Activated CD4-positive, alpha-beta T cell treated with anti-CD3 and anti-CD28 coated beads for 36 hours (primary cell): ENCODE measurements around the gene RBMS3. TPM values are rescaled to one million over a fixed set of nuclear protein-coding genes. Genes with fewer than 3 reads are reported as not detected.
"Not testable (repeated sequence)": the region's sequence is repeated elsewhere in the genome, so short reads cannot be mapped to it uniquely, and the experiment has no call there.

Source experiments
- ATAC-seq: fragments of 200-7000 bp; cut with Tn5 transposase; one replicate; pipeline ENCODE4 v1.10.0; 2021; ENCODE audit warnings: mild to moderate bottlenecking, moderate library complexity
- CTCF ChIA-PET: fragments of 350-600 bp; sonication (Branson Sonifier 250); formaldehyde crosslinking; loops from one replicate; lab custom pipeline; 2021; ENCODE audit warnings: antibody characterized with exemption; lab: Charles Lee
- POLR2A ChIA-PET: fragments of 350-600 bp; sonication (Branson Sonifier 250); formaldehyde crosslinking; loops from one replicate; lab custom pipeline; 2021; ENCODE audit warnings: antibody characterized with exemption, inconsistent platforms; lab: Charles Lee
- DNase-seq: peaks from one replicate; pipeline ENCODE4 v3.0.0-alpha.2; 2020
- H3K27ac Mint-ChIP-seq: one replicate; pipeline ENCODE4 v1.8.0; 2021; ENCODE audit warnings: mixed read lengths
- H3K27me3 Mint-ChIP-seq: one replicate; pipeline ENCODE4 v1.8.0; 2021; ENCODE audit warnings: mixed read lengths
- H3K36me3 Mint-ChIP-seq: one replicate; pipeline ENCODE4 v1.8.0; 2021; ENCODE audit warnings: low read depth, mixed read lengths
- H3K4me1 Mint-ChIP-seq: one replicate; pipeline ENCODE4 v1.8.0; 2021; ENCODE audit warnings: mixed read lengths
- H3K4me3 Mint-ChIP-seq: one replicate; pipeline ENCODE4 v1.8.0; 2021; ENCODE audit warnings: mild to moderate bottlenecking, moderate library complexity, mixed read lengths
- H3K9me3 Mint-ChIP-seq: one replicate; pipeline ENCODE4 v1.8.0; 2021; ENCODE audit warnings: low read depth, mixed read lengths
- intact Hi-C, 2 experiments: fragments of 100-400 bp; cut with DNase I in 1 of 2; cut with micrococcal nuclease in 1 of 2; formaldehyde crosslinking; loops; one replicate each; pipeline versions ENCODE4 v1.14.2 to v1.15.1; 2022 to 2024; cut with DNase I, micrococcal nuclease
- total RNA-seq, 2 experiments: library from RNA; stranded (reverse); gene quantifications; one replicate each; pipeline ENCODE4 v1.2.3, GENCODE V29; 2021

The RBMS3 gene
- total RNA-seq: 1 to 10 TPM; 1.5 to 2.0 TPM

GRCh38 chr3:29280404-29281093 is at the start of gene RBMS3:
Gene RBMS3 (plus strand): TSS chr3:29281071.
- peak within 1 kb of the TSS; percentile 73 for H3K27ac Mint-ChIP-seq
- ATAC-seq (peak; percentile 14), DNase-seq (peak; percentile 48)
- no peaks in the 10 kb centered on the region for H3K9me3 Mint-ChIP-seq
- ChIA-PET POLR2A (no interaction called here), CTCF (no interaction called here)
- no peaks in the 10 kb centered on the region for H3K36me3 Mint-ChIP-seq
- H3K4me3 Mint-ChIP-seq: peak within 1 kb of the TSS; percentile 70
- peaks cover 13% of the 10 kb centered on the region for H3K27me3 Mint-ChIP-seq
- intact Hi-C loops: loop anchor here in 1 of 2 experiments (2.0 to 5.0 kb wide), 3 partner anchors 96 to 440 kb away; no protein-coding TSS in a partner anchor
- H3K4me1 Mint-ChIP-seq: peaks cover 35% of the 10 kb centered on the region

GRCh38 chr3:29233126-29233525 is 47.7 kb upstream of the RBMS3 start:
- H3K4me3 Mint-ChIP-seq, ATAC-seq, DNase-seq, H3K27me3 Mint-ChIP-seq, H3K9me3 Mint-ChIP-seq, H3K4me1 Mint-ChIP-seq, H3K27ac Mint-ChIP-seq, POLR2A ChIA-PET, intact Hi-C loops, H3K36me3 Mint-ChIP-seq: not testable (repeated sequence)
- CTCF ChIA-PET: interaction anchor here (0.7 kb wide), 1 partner anchor 13 kb away, joined by 4 read pairs; no protein-coding TSS in a partner anchor

- H3K9me3 Mint-ChIP-seq: no peaks in the 10 kb centered on the region
- POLR2A ChIA-PET: no interaction called here
Measured at GRCh38 chr3:29236146-29236840, 44.6 kb upstream of the RBMS3 start.

GRCh38 chr3:29239376-29239775 is 41.5 kb upstream of the RBMS3 start:
- DNase-seq (no peak), ATAC-seq (no peak)
- intact Hi-C loops: no loop called here
- H3K4me1 Mint-ChIP-seq: no peaks in the 10 kb centered on the region
- peaks cover 2% of the 10 kb centered on the region for H3K27me3 Mint-ChIP-seq
- no peaks in the 10 kb centered on the region for H3K9me3 Mint-ChIP-seq
- H3K27ac Mint-ChIP-seq: no peak overlapping the region
- POLR2A ChIA-PET: no interaction called here
- CTCF ChIA-PET: no interaction called here
- H3K36me3 Mint-ChIP-seq: no peaks in the 10 kb centered on the region
- no peak overlapping the region for H3K4me3 Mint-ChIP-seq

More at GRCh38 chr3:29236146-29236840, 44.6 kb upstream of the RBMS3 start:
- CTCF ChIA-PET: no interaction called here
- H3K4me3 Mint-ChIP-seq: no peak overlapping the region
- H3K4me1 Mint-ChIP-seq: no peaks in the 10 kb centered on the region
- no peak overlapping the region for H3K27ac Mint-ChIP-seq
- intact Hi-C loops: no loop called here
- DNase-seq (no peak), ATAC-seq (no peak)
- H3K27me3 Mint-ChIP-seq: peaks cover 2% of the 10 kb centered on the region
- H3K36me3 Mint-ChIP-seq: no peaks in the 10 kb centered on the region

GRCh38 chr3:29240248-29240647 is 40.6 kb upstream of the RBMS3 start:
- ATAC-seq (no peak), DNase-seq (no peak)
- Mint-ChIP-seq H3K9me3 (no peaks in the 10 kb centered on the region), H3K4me3 (no peak overlapping the region), H3K4me1 (no peaks in the 10 kb centered on the region), H3K27ac (no peak overlapping the region), H3K36me3 (no peaks in the 10 kb centered on the region), H3K27me3 (peaks cover 2% of the 10 kb centered on the region)
- intact Hi-C loops: no loop called here
- ChIA-PET CTCF (interaction anchor here (0.7 kb wide), 1 partner anchor 324 kb away, joined by 3 read pairs; no protein-coding TSS in a partner anchor), POLR2A (no interaction called here)

- no peaks in the 10 kb centered on the region for H3K4me1 Mint-ChIP-seq
- no peaks in the 10 kb centered on the region for H3K36me3 Mint-ChIP-seq
- no peak overlapping the region for H3K27ac Mint-ChIP-seq
- no peak for ATAC-seq
- intact Hi-C loops: no loop called here
- no peak overlapping the region for H3K4me3 Mint-ChIP-seq
- peaks cover 2% of the 10 kb centered on the region for H3K27me3 Mint-ChIP-seq
- no peaks in the 10 kb centered on the region for H3K9me3 Mint-ChIP-seq
- no peak for DNase-seq
- ChIA-PET CTCF (no interaction called here), POLR2A (no interaction called here)
Measured at GRCh38 chr3:29240887-29241286, 40.0 kb upstream of the RBMS3 start.

GRCh38 chr3:29241855-29242254 is 39.0 kb upstream of the RBMS3 start:
- peaks cover 2% of the 10 kb centered on the region for H3K27me3 Mint-ChIP-seq
- ATAC-seq: no peak
- POLR2A ChIA-PET: no interaction called here
- no peaks in the 10 kb centered on the region for H3K36me3 Mint-ChIP-seq
- H3K9me3 Mint-ChIP-seq: no peaks in the 10 kb centered on the region
- intact Hi-C loops: no loop called here
- CTCF ChIA-PET: interaction anchor here (0.7 kb wide), 1 partner anchor 105 kb away, joined by 3 read pairs; no protein-coding TSS in a partner anchor
- no peak overlapping the region for H3K27ac Mint-ChIP-seq
- no peak overlapping the region for H3K4me3 Mint-ChIP-seq
- DNase-seq: no peak
- H3K4me1 Mint-ChIP-seq: no peaks in the 10 kb centered on the region

GRCh38 chr3:29242296-29242695 is 38.6 kb upstream of the RBMS3 start:
- ATAC-seq: no peak
- H3K9me3 Mint-ChIP-seq: no peaks in the 10 kb centered on the region
- H3K27ac Mint-ChIP-seq: no peak overlapping the region
- ChIA-PET POLR2A (no interaction called here), CTCF (interaction anchor here (0.7 kb wide), 1 partner anchor 106 kb away, joined by 3 read pairs; no protein-coding TSS in a partner anchor)
- H3K4me1 Mint-ChIP-seq: no peaks in the 10 kb centered on the region
- DNase-seq: no peak
- H3K36me3 Mint-ChIP-seq: no peaks in the 10 kb centered on the region
- intact Hi-C loops: no loop called here
- peaks cover 2% of the 10 kb centered on the region for H3K27me3 Mint-ChIP-seq
- no peak overlapping the region for H3K4me3 Mint-ChIP-seq

GRCh38 chr3:29245441-29245840 is 35.4 kb upstream of the RBMS3 start:
- no peak overlapping the region for H3K4me3 Mint-ChIP-seq
- CTCF ChIA-PET: interaction anchor here (0.6 kb wide), 1 partner anchor 55 kb away, joined by 3 read pairs; no protein-coding TSS in a partner anchor
- peak; percentile 39 for ATAC-seq

GRCh38 chr3:29247088-29247745 is 33.7 kb upstream of the RBMS3 start:
- Mint-ChIP-seq H3K4me3 (no peak overlapping the region), H3K36me3 (no peaks in the 10 kb centered on the region), H3K9me3 (no peaks in the 10 kb centered on the region), H3K27ac (no peak overlapping the region), H3K27me3 (peaks cover 2% of the 10 kb centered on the region), H3K4me1 (no peaks in the 10 kb centered on the region)
- ChIA-PET POLR2A (no interaction called here), CTCF (no interaction called here)
- ATAC-seq (no peak), DNase-seq (no peak)
- intact Hi-C loops: no loop called here

More at GRCh38 chr3:29245441-29245840, 35.4 kb upstream of the RBMS3 start:
- H3K27ac Mint-ChIP-seq: no peak overlapping the region
- H3K36me3 Mint-ChIP-seq: no peaks in the 10 kb centered on the region
- no peaks in the 10 kb centered on the region for H3K9me3 Mint-ChIP-seq
- DNase-seq: no peak
- H3K27me3 Mint-ChIP-seq: peaks cover 2% of the 10 kb centered on the region
- intact Hi-C loops: no loop called here
- H3K4me1 Mint-ChIP-seq: no peaks in the 10 kb centered on the region
- POLR2A ChIA-PET: no interaction called here

GRCh38 chr3:29249829-29250345 is 31.0 kb upstream of the RBMS3 start:
- ChIA-PET POLR2A (no interaction called here), CTCF (no interaction called here)
- Mint-ChIP-seq H3K27me3 (peaks cover 2% of the 10 kb centered on the region), H3K9me3 (no peaks in the 10 kb centered on the region), H3K27ac (no peak overlapping the region), H3K4me1 (no peaks in the 10 kb centered on the region), H3K36me3 (no peaks in the 10 kb centered on the region), H3K4me3 (no peak overlapping the region)
- DNase-seq (no peak), ATAC-seq (no peak)
- intact Hi-C loops: no loop called here
